HEK293 (cell line): ENCODE data around the gene AMELY.

Experiments
- CTCF ChIA-PET: fragments of 350-600 bp; formaldehyde crosslinking; extraction: SDS; loops from one replicate; lab custom pipeline; 2021; ENCODE audit warnings: antibody characterized with exemption; lab: Yijun Ruan, JAX
- POLR2A ChIA-PET: fragments of 300-600 bp; formaldehyde crosslinking; extraction: SDS; loops from one replicate; lab custom pipeline; 2020; ENCODE audit warnings: antibody characterized with exemption, inconsistent platforms; lab: Yijun Ruan, JAX
- H3K27ac ChIP-seq: fragments of 200-500 bp; sonication (Bioruptor generic); 2 replicates; pipeline ENCODE4 v1.5.1; 2014; ENCODE audit warnings: low read depth, low read length, control low read depth, inconsistent platforms; ENCODE audit errors: extremely low read depth
- H3K36me3 ChIP-seq, 2 experiments: fragments of 200-500 bp in 1 of 2; sonication (Bioruptor generic) in 1 of 2; 1 replicate in 1 of 2; 2 replicates in 1 of 2; pipeline ENCODE4 v1.5.1; 2014 to 2017; ENCODE audit warnings: inconsistent platforms in 2 of 2, low read length in 2 of 2; ENCODE audit not compliant: control insufficient read depth in 2 of 2, insufficient read depth in 1 of 2
- H3K4me1 ChIP-seq: fragments of 200-500 bp; sonication (Bioruptor generic); 2 replicates; pipeline ENCODE4 v1.5.1; 2014; ENCODE audit warnings: mild to moderate bottlenecking, low read length, inconsistent platforms; ENCODE audit not compliant: control insufficient read depth, insufficient read depth
- H3K4me3 ChIP-seq: 2 replicates; pipeline ENCODE4 v1.5.1; 2011; ENCODE audit warnings: low read depth, mild to moderate bottlenecking, control low read depth, low read length, moderate library complexity
- H3K9me3 ChIP-seq: fragments of 200-500 bp; sonication (Bioruptor generic); 2 replicates; pipeline ENCODE4 v1.5.1; 2014; ENCODE audit warnings: low read depth, low read length, inconsistent platforms; ENCODE audit not compliant: control insufficient read depth, insufficient read depth
- ATF2 ChIP-seq: fragments of 450-650 bp; formaldehyde crosslinking; IDR thresholded peaks from 2 replicates; pipeline ENCODE4 v1.5.1; 2016; ENCODE audit warnings: missing biosample characterization, missing genetic modification characterization, low read depth
- MZF1 ChIP-seq: fragments of 450-650 bp; formaldehyde crosslinking; IDR thresholded peaks from 2 replicates; pipeline ENCODE4 v1.5.1; 2017; ENCODE audit warnings: missing biosample characterization, missing genetic modification characterization, borderline replicate concordance
- PRDM6 ChIP-seq: fragments of 450-650 bp; formaldehyde crosslinking; IDR thresholded peaks from 2 replicates; pipeline ENCODE4 v1.5.1; 2017; ENCODE audit warnings: missing biosample characterization, missing genetic modification characterization
- TSHZ1 ChIP-seq: fragments of 450-650 bp; formaldehyde crosslinking; IDR thresholded peaks from 2 replicates; pipeline ENCODE4 v1.5.1; 2016; ENCODE audit warnings: missing biosample characterization, missing genetic modification characterization, borderline replicate concordance
- WT1 ChIP-seq: fragments of 450-650 bp; formaldehyde crosslinking; IDR thresholded peaks from 2 replicates; pipeline ENCODE4 v1.5.1; 2016; ENCODE audit warnings: missing biosample characterization, missing genetic modification characterization
- ZBTB1 ChIP-seq: fragments of 450-650 bp; formaldehyde crosslinking; IDR thresholded peaks from 2 replicates; pipeline ENCODE4 v1.5.1; 2016; ENCODE audit warnings: missing biosample characterization, missing genetic modification characterization
- ZEB2 ChIP-seq: fragments of 450-650 bp; formaldehyde crosslinking; IDR thresholded peaks from 2 replicates; pipeline ENCODE4 v1.5.1; 2016; ENCODE audit warnings: missing biosample characterization, missing genetic modification characterization
- ZFHX2 ChIP-seq: fragments of 450-650 bp; formaldehyde crosslinking; conservative IDR thresholded peaks from 2 replicates; pipeline ENCODE4 v1.5.1; 2016; ENCODE audit warnings: missing biosample characterization, missing genetic modification characterization
- ZNF121 ChIP-seq: fragments of 450-650 bp; formaldehyde crosslinking; IDR thresholded peaks from 2 replicates; pipeline ENCODE4 v1.5.1; 2016; ENCODE audit warnings: missing biosample characterization, missing genetic modification characterization
- ZNF394 ChIP-seq: fragments of 450-650 bp; formaldehyde crosslinking; IDR thresholded peaks from 2 replicates; pipeline ENCODE4 v1.5.1; 2016; ENCODE audit warnings: missing biosample characterization, missing genetic modification characterization, mild to moderate bottlenecking, moderate library complexity, borderline replicate concordance
- ZNF558 ChIP-seq: fragments of 450-650 bp; formaldehyde crosslinking; IDR thresholded peaks from 2 replicates; pipeline ENCODE4 v1.5.1; 2016; ENCODE audit warnings: missing biosample characterization, missing genetic modification characterization
- ZNF768 ChIP-seq: fragments of 450-650 bp; formaldehyde crosslinking; IDR thresholded peaks from 2 replicates; pipeline ENCODE4 v1.5.1; 2018; ENCODE audit warnings: missing biosample characterization, mild to moderate bottlenecking, missing genetic modification characterization
- TF ChIP-seq, protein P1 (sequence below): fragments of 450-650 bp; formaldehyde crosslinking; IDR thresholded peaks from 2 replicates; pipeline ENCODE4 v1.5.1; 2016; ENCODE audit warnings: missing biosample characterization, missing genetic modification characterization
- TF ChIP-seq, protein P2 (sequence below): fragments of 450-650 bp; formaldehyde crosslinking; IDR thresholded peaks from 2 replicates; pipeline ENCODE4 v1.5.1; 2016; ENCODE audit warnings: missing biosample characterization, missing genetic modification characterization

Gene AMELY

DNA sequence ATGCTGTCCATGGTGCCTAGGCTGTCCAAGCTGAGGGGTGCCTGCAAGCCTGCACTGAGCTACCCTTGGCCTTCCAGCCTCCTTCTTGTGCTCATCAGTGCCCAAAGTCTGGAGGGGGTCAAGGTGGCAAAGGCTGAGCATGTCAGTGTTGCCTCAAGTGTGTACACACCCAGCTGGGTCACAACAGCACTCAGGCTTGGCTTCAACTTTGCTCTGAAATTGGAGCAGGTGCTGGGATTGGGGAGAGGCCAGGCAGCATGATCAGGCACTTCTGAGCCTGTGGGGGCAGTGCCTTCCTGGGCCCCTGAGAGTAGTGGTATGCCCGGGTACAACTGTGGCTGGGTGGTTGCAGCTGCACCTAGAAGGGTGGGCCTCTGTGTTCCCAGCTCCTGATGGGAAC, 17.7 kb upstream of the AMELY start (continued):
- TF ChIP-seq, protein P1, sequence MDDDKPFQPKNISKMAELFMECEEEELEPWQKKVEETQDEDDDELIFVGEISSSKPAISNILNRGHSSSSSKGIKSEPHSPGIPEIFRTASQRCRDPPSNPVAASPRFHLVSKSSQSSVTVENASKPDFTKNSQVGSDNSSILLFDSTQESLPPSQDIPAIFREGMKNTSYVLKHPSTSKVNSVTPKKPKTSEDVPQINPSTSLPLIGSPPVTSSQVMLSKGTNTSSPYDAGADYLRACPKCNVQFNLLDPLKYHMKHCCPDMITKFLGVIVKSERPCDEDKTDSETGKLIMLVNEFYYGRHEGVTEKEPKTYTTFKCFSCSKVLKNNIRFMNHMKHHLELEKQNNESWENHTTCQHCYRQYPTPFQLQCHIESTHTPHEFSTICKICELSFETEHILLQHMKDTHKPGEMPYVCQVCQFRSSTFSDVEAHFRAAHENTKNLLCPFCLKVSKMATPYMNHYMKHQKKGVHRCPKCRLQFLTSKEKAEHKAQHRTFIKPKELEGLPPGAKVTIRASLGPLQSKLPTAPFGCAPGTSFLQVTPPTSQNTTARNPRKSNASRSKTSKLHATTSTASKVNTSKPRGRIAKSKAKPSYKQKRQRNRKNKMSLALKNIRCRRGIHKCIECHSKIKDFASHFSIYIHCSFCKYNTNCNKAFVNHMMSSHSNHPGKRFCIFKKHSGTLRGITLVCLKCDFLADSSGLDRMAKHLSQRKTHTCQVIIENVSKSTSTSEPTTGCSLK (tag by site-specific recombination), result no peak
- no peak for TF ChIP-seq WT1
- TF ChIP-seq ATF2 (tag by site-specific recombination), result no peak
- TF ChIP-seq ZBTB1 (tag by site-specific recombination), result no peak
- no peak for TF ChIP-seq PRDM6 (tag by site-specific recombination)
- no peak for TF ChIP-seq ZNF558 (tag by site-specific recombination)
- TF ChIP-seq ZNF121, result no peak
- TF ChIP-seq MZF1 (tag by site-specific recombination), result no peak
- TF ChIP-seq ZEB2 (tag by site-specific recombination), result no peak

DNA sequence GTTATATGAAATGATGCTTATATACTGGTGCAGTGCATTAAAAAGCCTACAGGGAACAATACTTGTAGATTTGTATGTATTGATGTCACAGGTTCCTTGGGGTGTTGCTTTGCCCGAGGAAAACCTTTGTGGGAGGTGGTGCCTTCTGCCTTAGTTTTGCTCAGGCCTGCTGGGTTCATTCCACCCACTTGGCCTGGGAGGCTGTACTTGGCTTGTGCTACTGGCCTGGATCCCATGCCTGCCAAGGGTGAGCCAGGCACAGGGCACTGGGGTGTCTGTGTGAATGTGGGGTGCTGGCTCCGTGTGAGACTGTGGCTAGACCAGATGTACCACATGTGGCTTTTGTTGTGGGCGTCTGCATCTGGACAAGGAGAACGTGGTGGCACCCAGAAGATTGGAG, 16.7 kb upstream of the AMELY start:
- H3K9me3 ChIP-seq, result no peaks in the 10 kb centered on the region
- ChIA-PET CTCF (no interaction called here), POLR2A (no interaction called here)
- no peak for TF ChIP-seq TSHZ1 (tag by site-specific recombination)
- no peak for TF ChIP-seq ZNF394 (tag by site-specific recombination)
- TF ChIP-seq, protein P2, sequence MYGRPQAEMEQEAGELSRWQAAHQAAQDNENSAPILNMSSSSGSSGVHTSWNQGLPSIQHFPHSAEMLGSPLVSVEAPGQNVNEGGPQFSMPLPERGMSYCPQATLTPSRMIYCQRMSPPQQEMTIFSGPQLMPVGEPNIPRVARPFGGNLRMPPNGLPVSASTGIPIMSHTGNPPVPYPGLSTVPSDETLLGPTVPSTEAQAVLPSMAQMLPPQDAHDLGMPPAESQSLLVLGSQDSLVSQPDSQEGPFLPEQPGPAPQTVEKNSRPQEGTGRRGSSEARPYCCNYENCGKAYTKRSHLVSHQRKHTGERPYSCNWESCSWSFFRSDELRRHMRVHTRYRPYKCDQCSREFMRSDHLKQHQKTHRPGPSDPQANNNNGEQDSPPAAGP (tag by site-specific recombination), result no peak
- TF ChIP-seq ZFHX2 (tag by site-specific recombination), result no peak
- TF ChIP-seq, protein P1 (tag by site-specific recombination), result no peak
- TF ChIP-seq ZNF768 (tag by site-specific recombination), result no peak
- H3K4me3 ChIP-seq, result no peak overlapping the region
- no peaks in the 10 kb centered on the region for H3K36me3 ChIP-seq
- no peaks in the 10 kb centered on the region for H3K4me1 ChIP-seq
- no peak overlapping the region for H3K27ac ChIP-seq
